HEK293 (cell line): ENCODE results near the gene TOMM40L.

Source experiments
- CTCF ChIA-PET: fragments of 350-600 bp; formaldehyde crosslinking; extraction: SDS; loops from one replicate; lab custom pipeline; 2021; ENCODE audit warnings: antibody characterized with exemption; lab: Yijun Ruan, JAX
- POLR2A ChIA-PET: fragments of 300-600 bp; formaldehyde crosslinking; extraction: SDS; loops from one replicate; lab custom pipeline; 2020; ENCODE audit warnings: antibody characterized with exemption, inconsistent platforms; lab: Yijun Ruan, JAX
- H3K27ac ChIP-seq: fragments of 200-500 bp; sonication (Bioruptor generic); 2 replicates; pipeline ENCODE4 v1.5.1; 2014; ENCODE audit warnings: low read depth, low read length, control low read depth, inconsistent platforms; ENCODE audit errors: extremely low read depth
- H3K36me3 ChIP-seq, 2 experiments: fragments of 200-500 bp in 1 of 2; sonication (Bioruptor generic) in 1 of 2; 1 replicate in 1 of 2; 2 replicates in 1 of 2; pipeline ENCODE4 v1.5.1; 2014 to 2017; ENCODE audit warnings: inconsistent platforms in 2 of 2, low read length in 2 of 2; ENCODE audit not compliant: control insufficient read depth in 2 of 2, insufficient read depth in 1 of 2
- H3K4me1 ChIP-seq: fragments of 200-500 bp; sonication (Bioruptor generic); 2 replicates; pipeline ENCODE4 v1.5.1; 2014; ENCODE audit warnings: mild to moderate bottlenecking, low read length, inconsistent platforms; ENCODE audit not compliant: control insufficient read depth, insufficient read depth
- H3K4me3 ChIP-seq: 2 replicates; pipeline ENCODE4 v1.5.1; 2011; ENCODE audit warnings: low read depth, mild to moderate bottlenecking, control low read depth, low read length, moderate library complexity
- H3K9me3 ChIP-seq: fragments of 200-500 bp; sonication (Bioruptor generic); 2 replicates; pipeline ENCODE4 v1.5.1; 2014; ENCODE audit warnings: low read depth, low read length, inconsistent platforms; ENCODE audit not compliant: control insufficient read depth, insufficient read depth
- BCL11A ChIP-seq: fragments of 450-650 bp; formaldehyde crosslinking; IDR thresholded peaks from 2 replicates; pipeline ENCODE4 v1.5.1; 2016; ENCODE audit warnings: low read depth, missing biosample characterization, missing genetic modification characterization
- GLI4 ChIP-seq: fragments of 450-650 bp; formaldehyde crosslinking; IDR thresholded peaks from 2 replicates; pipeline ENCODE4 v1.5.1; 2016; ENCODE audit warnings: missing biosample characterization, missing genetic modification characterization
- KLF10 ChIP-seq: fragments of 450-650 bp; IDR thresholded peaks from 2 replicates; pipeline ENCODE4 v1.5.1; 2018; ENCODE audit warnings: missing biosample characterization, mild to moderate bottlenecking, missing genetic modification characterization
- TSHZ1 ChIP-seq: fragments of 450-650 bp; formaldehyde crosslinking; IDR thresholded peaks from 2 replicates; pipeline ENCODE4 v1.5.1; 2016; ENCODE audit warnings: missing biosample characterization, missing genetic modification characterization, borderline replicate concordance
- ZEB2 ChIP-seq: fragments of 450-650 bp; formaldehyde crosslinking; IDR thresholded peaks from 2 replicates; pipeline ENCODE4 v1.5.1; 2016; ENCODE audit warnings: missing biosample characterization, missing genetic modification characterization
- ZFHX2 ChIP-seq: fragments of 450-650 bp; formaldehyde crosslinking; conservative IDR thresholded peaks from 2 replicates; pipeline ENCODE4 v1.5.1; 2016; ENCODE audit warnings: missing biosample characterization, missing genetic modification characterization
- ZNF140 ChIP-seq: fragments of 450-650 bp; formaldehyde crosslinking; IDR thresholded peaks from 2 replicates; pipeline ENCODE4 v1.5.1; 2016; ENCODE audit warnings: missing biosample characterization, missing genetic modification characterization
- ZNF146 ChIP-seq: fragments of 450-650 bp; formaldehyde crosslinking; IDR thresholded peaks from 2 replicates; pipeline ENCODE4 v1.5.1; 2016; ENCODE audit warnings: missing biosample characterization, missing genetic modification characterization
- ZNF155 ChIP-seq: fragments of 450-650 bp; formaldehyde crosslinking; IDR thresholded peaks from 2 replicates; pipeline ENCODE4 v1.5.1; 2016; ENCODE audit warnings: missing biosample characterization, missing genetic modification characterization
- ZNF169 ChIP-seq: fragments of 450-650 bp; formaldehyde crosslinking; IDR thresholded peaks from 2 replicates; pipeline ENCODE4 v1.5.1; 2016; ENCODE audit warnings: missing biosample characterization, missing genetic modification characterization
- ZNF266 ChIP-seq: fragments of 450-650 bp; formaldehyde crosslinking; IDR thresholded peaks from 2 replicates; pipeline ENCODE4 v1.5.1; 2016; ENCODE audit warnings: missing biosample characterization, missing genetic modification characterization, low read depth
- ZNF610 ChIP-seq: fragments of 450-650 bp; formaldehyde crosslinking; IDR thresholded peaks from 2 replicates; pipeline ENCODE4 v1.5.1; 2016; ENCODE audit warnings: missing biosample characterization, missing genetic modification characterization, borderline replicate concordance
- ZNF791 ChIP-seq: fragments of 450-650 bp; formaldehyde crosslinking; IDR thresholded peaks from 2 replicates; pipeline ENCODE4 v1.5.1; 2016; ENCODE audit warnings: missing biosample characterization, missing genetic modification characterization
- ZNF830 ChIP-seq: fragments of 450-650 bp; IDR thresholded peaks from 2 replicates; pipeline ENCODE4 v1.5.0; 2018; ENCODE audit warnings: missing biosample characterization, missing genetic modification characterization, low read depth, mild to moderate bottlenecking, moderate library complexity
- ZSCAN5A ChIP-seq: fragments of 450-650 bp; formaldehyde crosslinking; IDR thresholded peaks from 2 replicates; pipeline ENCODE4 v1.5.1; 2016; ENCODE audit warnings: missing biosample characterization, missing genetic modification characterization
- TF ChIP-seq, protein P1 (sequence below): fragments of 450-650 bp; formaldehyde crosslinking; IDR thresholded peaks from 2 replicates; pipeline ENCODE4 v1.5.1; 2016; ENCODE audit warnings: missing biosample characterization, missing genetic modification characterization
- TF ChIP-seq, protein P2 (sequence below): fragments of 450-650 bp; formaldehyde crosslinking; IDR thresholded peaks from 2 replicates; pipeline ENCODE4 v1.5.1; 2016; ENCODE audit warnings: missing biosample characterization, missing genetic modification characterization
- TF ChIP-seq, protein P3 (sequence below): fragments of 450-650 bp; formaldehyde crosslinking; IDR thresholded peaks from 2 replicates; pipeline ENCODE4 v1.5.1; 2016; ENCODE audit warnings: missing biosample characterization, missing genetic modification characterization, low read depth
- TF ChIP-seq, protein P4 (sequence below): fragments of 450-650 bp; formaldehyde crosslinking; IDR thresholded peaks from 2 replicates; pipeline ENCODE4 v1.5.1; 2016; ENCODE audit warnings: missing biosample characterization, missing genetic modification characterization

The TOMM40L gene

GRCh38 chr1:161182214-161182613 lies 43.6 kb upstream of the TOMM40L start:
- Histone ChIP-seq H3K4me3 (no peak overlapping the region), H3K27ac (no peak overlapping the region), H3K9me3 (no peaks in the 10 kb centered on the region), H3K36me3 (no peaks in the 10 kb centered on the region), H3K4me1 (no peaks in the 10 kb centered on the region)
- no peak for TF ChIP-seq ZNF169 (tag by site-specific recombination)
- no peak for TF ChIP-seq BCL11A (tag by site-specific recombination)
- TF ChIP-seq ZNF830 = no peak
- TF ChIP-seq ZNF140 (tag by site-specific recombination) = no peak
- TF ChIP-seq ZEB2 (tag by site-specific recombination) = no peak
- TF ChIP-seq TSHZ1 (tag by site-specific recombination) = no peak
- no peak for TF ChIP-seq ZNF146 (tag by site-specific recombination)
- TF ChIP-seq ZNF791 (tag by site-specific recombination) = no peak
- ChIA-PET POLR2A (interaction anchor here (0.7 kb wide), 1 partner anchor 20 kb away, joined by 5 read pairs; the partner anchor contains the start of gene NDUFS2), CTCF (interaction anchor here (0.7 to 4.4 kb wide), 7 partner anchors 11 to 940 kb away, joined by 3 to 39 read pairs (median 5); partner anchors contain the start of genes ADAMTS4 and TOMM40L)

- H3K27ac ChIP-seq = no peak overlapping the region
- POLR2A ChIA-PET = no interaction called here
- TF ChIP-seq KLF10 (tag by site-specific recombination) (no peak), ZSCAN5A (tag by site-specific recombination) (no peak), ZNF266 (tag by site-specific recombination) (no peak), ZNF610 (no peak), ZFHX2 (0 out of 2 replicates have a peak, but pooled peaks have one; percentile 28), GLI4 (tag by site-specific recombination) (no peak), ZNF155 (no peak)
- TF ChIP-seq, protein P1, sequence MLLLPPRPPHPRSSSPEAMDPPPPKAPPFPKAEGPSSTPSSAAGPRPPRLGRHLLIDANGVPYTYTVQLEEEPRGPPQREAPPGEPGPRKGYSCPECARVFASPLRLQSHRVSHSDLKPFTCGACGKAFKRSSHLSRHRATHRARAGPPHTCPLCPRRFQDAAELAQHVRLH = no peak
- TF ChIP-seq, protein P2, sequence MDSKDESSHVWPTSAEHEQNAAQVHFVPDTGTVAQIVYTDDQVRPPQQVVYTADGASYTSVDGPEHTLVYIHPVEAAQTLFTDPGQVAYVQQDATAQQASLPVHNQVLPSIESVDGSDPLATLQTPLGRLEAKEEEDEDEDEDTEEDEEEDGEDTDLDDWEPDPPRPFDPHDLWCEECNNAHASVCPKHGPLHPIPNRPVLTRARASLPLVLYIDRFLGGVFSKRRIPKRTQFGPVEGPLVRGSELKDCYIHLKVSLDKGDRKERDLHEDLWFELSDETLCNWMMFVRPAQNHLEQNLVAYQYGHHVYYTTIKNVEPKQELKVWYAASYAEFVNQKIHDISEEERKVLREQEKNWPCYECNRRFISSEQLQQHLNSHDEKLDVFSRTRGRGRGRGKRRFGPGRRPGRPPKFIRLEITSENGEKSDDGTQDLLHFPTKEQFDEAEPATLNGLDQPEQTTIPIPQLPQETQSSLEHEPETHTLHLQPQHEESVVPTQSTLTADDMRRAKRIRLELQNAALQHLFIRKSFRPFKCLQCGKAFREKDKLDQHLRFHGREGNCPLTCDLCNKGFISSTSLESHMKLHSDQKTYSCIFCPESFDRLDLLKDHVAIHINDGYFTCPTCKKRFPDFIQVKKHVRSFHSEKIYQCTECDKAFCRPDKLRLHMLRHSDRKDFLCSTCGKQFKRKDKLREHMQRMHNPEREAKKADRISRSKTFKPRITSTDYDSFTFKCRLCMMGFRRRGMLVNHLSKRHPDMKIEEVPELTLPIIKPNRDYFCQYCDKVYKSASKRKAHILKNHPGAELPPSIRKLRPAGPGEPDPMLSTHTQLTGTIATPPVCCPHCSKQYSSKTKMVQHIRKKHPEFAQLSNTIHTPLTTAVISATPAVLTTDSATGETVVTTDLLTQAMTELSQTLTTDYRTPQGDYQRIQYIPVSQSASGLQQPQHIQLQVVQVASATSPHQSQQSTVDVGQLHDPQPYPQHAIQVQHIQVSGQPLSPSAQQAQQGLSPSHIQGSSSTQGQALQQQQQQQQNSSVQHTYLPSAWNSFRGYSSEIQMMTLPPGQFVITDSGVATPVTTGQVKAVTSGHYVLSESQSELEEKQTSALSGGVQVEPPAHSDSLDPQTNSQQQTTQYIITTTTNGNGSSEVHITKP (tag by site-specific recombination) = peak; percentile 96
- TF ChIP-seq, protein P3, sequence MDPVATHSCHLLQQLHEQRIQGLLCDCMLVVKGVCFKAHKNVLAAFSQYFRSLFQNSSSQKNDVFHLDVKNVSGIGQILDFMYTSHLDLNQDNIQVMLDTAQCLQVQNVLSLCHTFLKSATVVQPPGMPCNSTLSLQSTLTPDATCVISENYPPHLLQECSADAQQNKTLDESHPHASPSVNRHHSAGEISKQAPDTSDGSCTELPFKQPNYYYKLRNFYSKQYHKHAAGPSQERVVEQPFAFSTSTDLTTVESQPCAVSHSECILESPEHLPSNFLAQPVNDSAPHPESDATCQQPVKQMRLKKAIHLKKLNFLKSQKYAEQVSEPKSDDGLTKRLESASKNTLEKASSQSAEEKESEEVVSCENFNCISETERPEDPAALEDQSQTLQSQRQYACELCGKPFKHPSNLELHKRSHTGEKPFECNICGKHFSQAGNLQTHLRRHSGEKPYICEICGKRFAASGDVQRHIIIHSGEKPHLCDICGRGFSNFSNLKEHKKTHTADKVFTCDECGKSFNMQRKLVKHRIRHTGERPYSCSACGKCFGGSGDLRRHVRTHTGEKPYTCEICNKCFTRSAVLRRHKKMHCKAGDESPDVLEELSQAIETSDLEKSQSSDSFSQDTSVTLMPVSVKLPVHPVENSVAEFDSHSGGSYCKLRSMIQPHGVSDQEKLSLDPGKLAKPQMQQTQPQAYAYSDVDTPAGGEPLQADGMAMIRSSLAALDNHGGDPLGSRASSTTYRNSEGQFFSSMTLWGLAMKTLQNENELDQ = no peak
- TF ChIP-seq, protein P4, sequence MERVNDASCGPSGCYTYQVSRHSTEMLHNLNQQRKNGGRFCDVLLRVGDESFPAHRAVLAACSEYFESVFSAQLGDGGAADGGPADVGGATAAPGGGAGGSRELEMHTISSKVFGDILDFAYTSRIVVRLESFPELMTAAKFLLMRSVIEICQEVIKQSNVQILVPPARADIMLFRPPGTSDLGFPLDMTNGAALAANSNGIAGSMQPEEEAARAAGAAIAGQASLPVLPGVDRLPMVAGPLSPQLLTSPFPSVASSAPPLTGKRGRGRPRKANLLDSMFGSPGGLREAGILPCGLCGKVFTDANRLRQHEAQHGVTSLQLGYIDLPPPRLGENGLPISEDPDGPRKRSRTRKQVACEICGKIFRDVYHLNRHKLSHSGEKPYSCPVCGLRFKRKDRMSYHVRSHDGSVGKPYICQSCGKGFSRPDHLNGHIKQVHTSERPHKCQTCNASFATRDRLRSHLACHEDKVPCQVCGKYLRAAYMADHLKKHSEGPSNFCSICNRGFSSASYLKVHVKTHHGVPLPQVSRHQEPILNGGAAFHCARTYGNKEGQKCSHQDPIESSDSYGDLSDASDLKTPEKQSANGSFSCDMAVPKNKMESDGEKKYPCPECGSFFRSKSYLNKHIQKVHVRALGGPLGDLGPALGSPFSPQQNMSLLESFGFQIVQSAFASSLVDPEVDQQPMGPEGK (tag by site-specific recombination) = no peak
Observed at GRCh38 chr1:161185282-161185682, 40.6 kb upstream of the TOMM40L start.

More at GRCh38 chr1:161185282-161185682, 40.6 kb upstream of the TOMM40L start:
- no peaks in the 10 kb centered on the region for H3K9me3 ChIP-seq
- no peaks in the 10 kb centered on the region for H3K4me1 ChIP-seq
- CTCF ChIA-PET = interaction anchor here (1.3 kb wide), 1 partner anchor 40 kb away, joined by 4 read pairs; the partner anchor contains the start of gene TOMM40L
- H3K36me3 ChIP-seq = no peaks in the 10 kb centered on the region
- no peak overlapping the region for H3K4me3 ChIP-seq
